ENCODE data around the gene RCAN3. TPM values are rescaled to one million over a fixed set of nuclear protein-coding genes. Genes with fewer than 3 reads are reported as not detected.
"Not testable (repeated sequence)": the region's sequence is repeated elsewhere in the genome, so short reads cannot be mapped to it uniquely, and the experiment has no call there.

Gene RCAN3
- polyA plus RNA-seq, 3 donors = 10.1 to 10.7 (median 10.2) TPM

GRCh38 chr1:24481843-24482610 lies 20.6 kb upstream of the RCAN3 start:
- no peak for DNase-seq

- no peak for DNase-seq
These were observed 19.2 kb upstream of the RCAN3 start for GRCh38 chr1:24483441-24483840.

DNA sequence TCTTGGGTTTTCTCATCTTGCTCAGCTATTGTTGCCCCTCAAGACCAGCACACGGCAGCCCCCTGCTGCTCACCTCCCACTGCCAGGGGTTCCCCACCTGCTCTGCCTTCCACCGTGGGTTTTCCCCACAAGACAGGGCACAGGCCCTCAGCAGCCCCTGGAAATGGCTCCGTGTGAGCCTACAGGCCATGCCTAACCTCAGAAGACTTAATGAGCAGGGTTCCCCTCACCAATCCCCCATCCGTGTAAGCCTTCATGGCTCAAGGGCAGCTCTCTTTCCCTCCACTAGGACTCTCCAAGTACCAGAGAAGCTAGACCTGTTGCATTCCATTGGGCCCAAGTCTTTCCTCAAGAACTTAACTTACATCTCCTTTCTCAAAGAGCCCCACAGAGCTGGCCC lies 18.4 kb upstream of the RCAN3 start:
- no peak for DNase-seq

DNA sequence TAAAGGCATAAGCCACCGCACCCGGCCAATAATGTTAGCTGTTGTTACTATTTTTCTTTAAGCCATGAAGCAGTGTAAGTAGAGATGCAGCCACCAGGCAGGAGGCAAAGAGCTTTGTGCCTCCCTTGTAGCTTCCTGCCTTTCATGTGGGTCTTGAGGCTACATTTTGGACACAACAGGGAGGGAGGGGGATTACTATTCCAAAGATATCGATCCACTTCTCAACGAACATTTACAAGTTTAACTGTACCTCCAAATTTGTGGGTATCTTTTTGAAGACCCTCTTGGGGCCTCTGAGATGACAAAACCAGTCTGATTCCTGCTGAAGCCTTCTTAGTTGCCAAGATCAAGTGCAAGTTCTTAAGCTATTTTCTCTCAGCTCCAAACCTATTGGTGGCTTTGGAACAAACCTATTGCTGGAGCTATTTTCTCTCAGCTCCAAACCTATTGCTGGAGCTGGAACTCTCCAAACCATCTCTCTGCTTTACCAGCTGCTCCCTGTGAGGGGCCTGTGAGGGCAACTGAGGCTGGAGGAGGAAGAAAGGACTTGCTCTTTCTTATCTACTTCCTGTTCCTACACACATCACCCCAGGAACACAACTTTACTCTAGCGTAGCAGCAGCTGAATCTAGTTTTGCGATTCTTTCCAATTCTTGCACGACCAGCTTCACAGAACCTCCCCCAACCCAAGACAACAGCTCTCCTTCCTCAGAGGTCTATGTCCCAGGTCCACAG lies 16.1 kb upstream of the RCAN3 start:
- DNase-seq = no peak

DNA sequence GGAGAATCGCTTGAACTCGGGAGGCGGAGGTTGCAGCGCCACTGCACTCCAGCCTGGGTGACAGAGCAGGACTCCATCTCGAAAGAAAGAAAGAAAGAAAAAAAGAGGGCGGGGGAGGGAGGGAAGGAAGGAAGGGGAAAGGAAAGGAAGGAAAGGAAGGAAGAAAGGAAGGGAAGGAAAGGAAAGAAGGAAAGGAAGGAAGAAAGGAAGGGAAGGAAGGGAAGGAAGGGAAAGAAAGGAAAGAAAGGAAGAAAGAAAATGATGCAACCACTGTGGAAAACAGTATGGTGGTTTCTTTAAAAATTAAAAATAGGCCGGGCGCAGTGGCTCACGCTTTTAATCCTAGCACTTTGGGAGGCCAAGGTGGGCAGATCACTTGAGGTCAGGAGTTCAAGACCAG lies 15.2 kb upstream of the RCAN3 start:
- DNase-seq = no peak

DNA sequence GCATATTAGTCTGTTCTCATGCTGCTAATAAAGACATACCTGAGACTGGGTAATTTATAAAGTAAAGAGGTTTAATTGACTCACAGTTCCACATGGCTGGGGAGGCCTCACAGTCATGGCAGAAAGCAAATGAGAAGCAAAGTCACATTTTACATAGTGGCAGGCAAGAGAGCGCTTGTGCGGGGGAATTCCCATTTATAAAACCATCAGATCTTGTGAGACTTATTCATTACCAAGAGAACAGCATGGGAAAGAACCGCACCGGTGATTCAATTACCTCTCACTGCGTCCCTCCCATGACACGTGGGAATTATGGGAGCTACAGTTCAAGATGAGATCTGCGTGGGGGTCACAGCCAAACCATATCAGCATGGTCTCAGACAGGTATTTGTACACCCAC lies 14.5 kb upstream of the RCAN3 start:
- DNase-seq = not testable (repeated sequence)

DNA sequence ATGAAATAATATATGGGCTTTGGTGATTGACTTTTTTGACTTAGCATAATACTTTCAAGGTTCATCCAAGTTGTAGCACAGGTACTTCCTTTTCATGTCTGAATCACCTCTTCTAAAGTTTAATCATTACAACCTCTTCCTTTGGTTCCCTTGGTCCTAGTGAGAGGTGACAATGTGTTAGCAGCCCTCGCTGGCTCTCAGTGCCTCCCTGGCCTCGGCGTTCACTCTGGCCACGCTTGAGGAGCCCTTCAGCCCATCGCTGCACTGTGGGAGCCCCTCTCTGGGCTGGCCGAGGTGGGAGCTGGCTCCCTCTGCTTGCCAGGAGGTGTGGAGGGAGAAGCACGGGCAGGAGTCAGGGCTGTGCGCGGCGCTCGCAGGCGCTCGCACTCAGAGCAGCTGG lies 13.0 kb upstream of the RCAN3 start:
- DNase-seq = no peak

GRCh38 chr1:24490101-24490781 lies 12.4 kb upstream of the RCAN3 start:
- DNase-seq = no peak

GRCh38 chr1:24491577-24492360 lies 10.9 kb upstream of the RCAN3 start:
- DNase-seq = no peak

DNA sequence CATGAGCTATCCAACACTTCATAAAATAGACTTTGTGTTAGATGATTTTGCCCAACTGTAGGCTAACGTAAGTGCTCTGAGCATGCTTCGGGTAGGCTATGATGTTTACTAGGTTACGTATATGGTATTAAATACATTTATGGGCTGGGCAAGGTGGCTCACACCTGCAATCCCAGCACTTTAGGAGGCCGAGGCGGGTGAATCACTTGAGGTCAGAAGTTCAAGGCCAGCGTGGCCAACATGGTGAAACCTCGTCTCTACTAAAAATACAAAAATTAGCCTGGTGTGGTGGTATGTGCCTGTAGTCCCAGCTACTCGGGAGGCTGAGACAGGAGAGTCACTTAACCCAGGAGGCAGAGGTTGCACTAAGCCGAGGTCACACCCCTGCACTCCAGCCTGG lies 9.7 kb upstream of the RCAN3 start:
- not testable (repeated sequence) for DNase-seq

DNA sequence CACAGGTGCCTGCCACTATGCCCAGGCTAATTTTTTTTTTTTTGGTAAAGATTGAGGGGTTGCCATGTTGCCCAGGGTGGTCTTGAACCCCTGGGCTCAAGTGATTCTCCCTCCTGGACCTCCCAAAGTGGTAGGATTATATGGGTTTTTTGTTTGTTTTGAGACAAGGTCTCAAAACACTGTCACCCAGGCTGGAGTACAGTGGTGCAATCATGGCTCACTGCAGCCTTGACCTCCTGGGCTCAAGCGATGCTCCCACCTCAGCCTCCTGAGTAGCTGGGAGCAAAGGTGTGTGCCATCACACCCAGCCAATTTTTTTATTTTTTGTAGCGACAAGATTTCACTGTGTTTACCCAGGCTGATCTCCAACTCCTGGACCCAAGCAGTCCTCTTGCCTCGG lies 8.9 kb upstream of the RCAN3 start:
- DNase-seq = no peak

DNA sequence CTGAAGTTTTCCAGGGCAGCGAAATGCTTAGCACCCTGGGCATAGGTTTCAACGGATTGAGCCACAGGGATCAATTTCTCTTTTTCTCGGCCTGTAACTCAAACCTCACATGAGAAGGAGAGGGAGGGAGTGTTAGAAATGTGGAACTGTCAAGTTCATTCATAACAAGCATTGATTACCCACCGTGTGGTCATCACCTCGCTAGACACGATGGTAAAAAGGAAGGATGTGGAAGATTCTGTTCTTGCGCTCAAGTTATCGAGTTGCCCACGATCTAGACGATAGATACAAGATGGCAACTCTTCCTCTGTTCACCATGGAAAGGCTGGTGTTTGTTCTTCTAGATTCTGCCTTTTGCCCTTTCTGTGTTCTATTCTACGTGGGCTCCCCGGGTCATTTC lies 4.0 kb upstream of the RCAN3 start:
- no peak for DNase-seq

DNA sequence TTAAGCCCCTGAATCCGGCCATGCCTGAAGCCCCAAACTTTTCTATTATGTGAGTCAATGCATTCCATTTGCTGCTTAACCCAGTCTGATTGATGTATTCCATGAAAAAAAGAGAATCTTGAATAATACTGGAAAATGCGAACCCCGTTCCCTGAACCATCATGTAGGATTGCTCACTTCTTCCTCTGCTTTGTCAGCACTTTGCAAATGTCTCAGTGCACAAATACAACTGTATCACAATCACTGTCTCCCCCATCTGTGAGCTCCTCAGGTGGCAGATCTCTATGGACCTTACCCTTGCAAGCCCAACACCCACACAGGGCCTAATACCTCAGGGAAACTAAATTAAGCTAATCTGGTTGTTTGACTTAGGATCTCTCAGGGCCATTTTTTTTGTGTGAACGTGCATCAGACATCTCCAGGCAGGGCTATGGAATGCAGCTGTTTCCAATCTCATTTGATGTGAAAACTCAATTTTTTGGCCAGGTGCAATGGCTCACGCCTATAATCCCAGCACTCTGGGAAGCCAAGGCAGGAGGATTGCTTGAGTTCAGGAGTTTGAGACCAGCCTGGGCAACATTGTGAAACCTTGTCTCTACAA lies 2.1 kb upstream of the RCAN3 start:
- DNase-seq = no peak

GRCh38 chr1:24501371-24502064 lies 1.1 kb upstream of the RCAN3 start:
- no peak for DNase-seq

GRCh38 chr1:24502065-24502708 lies 449 bp upstream of the RCAN3 start:
- DNase-seq = peak; percentile 64

- DNase-seq = no peak
These were observed 569 bp downstream of the RCAN3 start for GRCh38 chr1:24503059-24503751.

DNA sequence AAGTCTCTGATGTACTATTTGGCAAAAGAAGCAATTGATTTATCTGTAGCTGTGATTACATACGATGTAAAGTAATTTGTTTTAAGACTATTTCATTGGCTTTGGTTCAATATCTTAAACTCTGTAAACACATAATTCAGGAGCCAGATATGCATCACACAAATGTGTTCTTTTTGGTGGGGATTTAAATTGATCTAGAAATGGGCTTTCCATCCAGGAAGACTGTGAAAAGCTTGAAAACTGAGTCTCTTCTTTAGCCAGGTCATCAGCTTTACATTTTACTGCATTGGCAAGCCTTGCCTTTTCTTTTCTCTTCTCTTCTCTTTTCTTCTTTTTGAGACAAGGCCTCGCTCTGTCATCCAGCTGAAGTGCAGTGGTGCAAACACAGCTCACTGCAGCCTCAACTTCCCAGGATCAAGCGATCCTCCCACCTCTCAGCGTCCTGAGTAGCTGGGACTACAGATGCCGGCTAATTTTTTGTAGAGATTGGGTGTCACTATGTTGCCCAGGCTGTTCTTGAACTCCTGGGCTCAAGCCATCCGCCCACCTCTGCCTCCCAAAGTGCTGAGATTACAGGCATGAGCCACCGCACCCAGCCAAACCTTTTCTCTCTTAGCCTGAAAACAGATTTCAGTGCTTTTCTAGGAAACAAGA lies 1.4 kb downstream of the RCAN3 start:
- DNase-seq = no peak

- DNase-seq = no peak
These were observed 1.9 kb downstream of the RCAN3 start for GRCh38 chr1:24504560-24504959.

GRCh38 chr1:24505816-24506215 lies 3.2 kb downstream of the RCAN3 start:
- no peak for DNase-seq
